OCI-LY1 (cell line): ENCODE measurements around the gene MMP21.

Experiments
- EZH2 ChIP-seq: fragments of 200-600 bp; sonication (generic), shearing (Covaris generic); IDR thresholded peaks from 2 replicates; pipeline ENCODE4 v1.8.0; 2017; ENCODE audit warnings: borderline replicate concordance, mixed run types, mild to moderate bottlenecking, antibody characterized with exemption, low read length, moderate library complexity, mixed read lengths
- TF ChIP-seq, protein P1 (sequence below): fragments of 200-600 bp; sonication (generic), shearing (Covaris generic); IDR thresholded peaks from 2 replicates; pipeline ENCODE4 v1.5.1; 2017; ENCODE audit warnings: mild to moderate bottlenecking, antibody characterized with exemption, low read length, moderate library complexity, mixed read lengths

- TF ChIP-seq, protein P1, sequence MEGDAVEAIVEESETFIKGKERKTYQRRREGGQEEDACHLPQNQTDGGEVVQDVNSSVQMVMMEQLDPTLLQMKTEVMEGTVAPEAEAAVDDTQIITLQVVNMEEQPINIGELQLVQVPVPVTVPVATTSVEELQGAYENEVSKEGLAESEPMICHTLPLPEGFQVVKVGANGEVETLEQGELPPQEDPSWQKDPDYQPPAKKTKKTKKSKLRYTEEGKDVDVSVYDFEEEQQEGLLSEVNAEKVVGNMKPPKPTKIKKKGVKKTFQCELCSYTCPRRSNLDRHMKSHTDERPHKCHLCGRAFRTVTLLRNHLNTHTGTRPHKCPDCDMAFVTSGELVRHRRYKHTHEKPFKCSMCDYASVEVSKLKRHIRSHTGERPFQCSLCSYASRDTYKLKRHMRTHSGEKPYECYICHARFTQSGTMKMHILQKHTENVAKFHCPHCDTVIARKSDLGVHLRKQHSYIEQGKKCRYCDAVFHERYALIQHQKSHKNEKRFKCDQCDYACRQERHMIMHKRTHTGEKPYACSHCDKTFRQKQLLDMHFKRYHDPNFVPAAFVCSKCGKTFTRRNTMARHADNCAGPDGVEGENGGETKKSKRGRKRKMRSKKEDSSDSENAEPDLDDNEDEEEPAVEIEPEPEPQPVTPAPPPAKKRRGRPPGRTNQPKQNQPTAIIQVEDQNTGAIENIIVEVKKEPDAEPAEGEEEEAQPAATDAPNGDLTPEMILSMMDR = no peak
- TF ChIP-seq EZH2 = no peak
Observed at GRCh38 chr10:125782054-125782453, 6.4 kb upstream of the MMP21 start.
